ENCODE data around the gene EML4. TPM values are rescaled to one million over a fixed set of nuclear protein-coding genes. Genes with fewer than 3 reads are reported as not detected.

The EML4 gene
- total and polyA plus RNA-seq, 2 donors (not counting 1 experiment from before 2014, with no cell fraction given): 49.4 to 134 TPM

GRCh38 chr2:42239811-42240210, 70.7 kb downstream of the EML4 start:
- Histone ChIP-seq H3K9me3 (ENCODE audit: control extremely low read depth in 1 of 3, control insufficient read depth in 2 of 3, insufficient read depth in 1 of 3, low read length in 2 of 3) (no peaks in the 10 kb centered on the region), H3K9ac (ENCODE audit: low read length) (no peak overlapping the region), H4K20me1 (ENCODE audit: control insufficient read depth, insufficient read depth, low read length, poor library complexity, severe bottlenecking) (peaks cover 84% of the 10 kb centered on the region), H3K4me2 (replicated peaks; ENCODE audit: low read depth, low read length, poor library complexity, severe bottlenecking) (no peak overlapping the region), H3K27me3 (replicated peaks in 1 of 4; ENCODE audit: control extremely low read depth in 1 of 4, control insufficient read depth in 3 of 4, insufficient read depth in 4 of 4, low read length in 3 of 4) (no peaks in the 10 kb centered on the region), H2AFZ (ENCODE audit: insufficient read depth, low read depth, low read length, poor library complexity, severe bottlenecking) (no peak overlapping the region), H3K4me1 (ENCODE audit: control insufficient read depth in 2 of 2, insufficient read depth in 2 of 2, low read length in 2 of 2) (peaks cover 26 to 27% of the 10 kb centered on the region in 2 donors), H3K36me3 (replicated peaks in 1 of 2; ENCODE audit: control extremely low read depth in 1 of 2, control insufficient read depth in 1 of 2, extremely low read depth in 1 of 2, insufficient read depth in 2 of 2, low read length in 1 of 2) (peaks cover 0 to 2% of the 10 kb centered on the region in 2 experiments), H3K79me2 (ENCODE audit: control insufficient read depth, insufficient read depth, low read length) (peaks cover 95% of the 10 kb centered on the region), H3K27ac (ENCODE audit: low read length in 2 of 2) (peak overlapping the region in 1 of 2 donors; percentile 20), H3K4me3 (ENCODE audit: control extremely low read depth in 1 of 5, extremely low read depth in 1 of 5, insufficient read depth in 1 of 5, low read depth in 2 of 5, low read length in 4 of 5) (no peak overlapping the region)
- Mint-ChIP-seq H3K27me3 (no peaks in the 10 kb centered on the region), H3K4me3 (no peak overlapping the region), H3K4me1 (peaks cover 71% of the 10 kb centered on the region), H3K27ac (no peak overlapping the region), H3K9me3 (ENCODE audit: insufficient read depth) (no peaks in the 10 kb centered on the region)
- no peak for DNase-seq
- intact Hi-C loops (cut with micrococcal nuclease): loop anchor here (5.0 kb wide), 1 partner anchor 43 kb away; no protein-coding TSS in a partner anchor
- no peak for TF ChIP-seq EZH2 (IDR thresholded peaks at IDR 0.05; ENCODE audit: borderline replicate concordance, insufficient read depth, low read depth, low read length, poor library complexity, severe bottlenecking)
- TF ChIP-seq CTCF (IDR thresholded peaks at IDR 0.05): no peak
- no peak for ATAC-seq (ENCODE audit: low read depth)
- ChIA-PET CTCF (interaction anchor here (0.9 to 5.7 kb wide), 8 partner anchors 10 to 370 kb away, joined by 3 to 81 read pairs (median 4); no protein-coding TSS in a partner anchor), POLR2A (no interaction called here)
- WGBS (ENCODE audit: insufficient coverage): 40% methylated on average over 1 of the region's 1 CpG

- Mint-ChIP-seq H3K27ac (peak overlapping the region; percentile 1), H3K4me3 (no peak overlapping the region), H3K27me3 (no peaks in the 10 kb centered on the region), H3K4me1 (peaks cover 59% of the 10 kb centered on the region), H3K9me3 (ENCODE audit: insufficient read depth) (no peaks in the 10 kb centered on the region)
- ATAC-seq (ENCODE audit: low read depth) (no peak), DNase-seq (no peak)
- no peaks in the 10 kb centered on the region for H3K27me3 ChIP-seq (replicated peaks in 1 of 4; ENCODE audit: control extremely low read depth in 1 of 4, control insufficient read depth in 3 of 4, insufficient read depth in 4 of 4, low read length in 3 of 4)
- H4K20me1 ChIP-seq (ENCODE audit: control insufficient read depth, insufficient read depth, low read length, poor library complexity, severe bottlenecking): peaks cover 78% of the 10 kb centered on the region
- intact Hi-C loops (cut with micrococcal nuclease): no loop called here
- no peak overlapping the region for H3K27ac ChIP-seq (ENCODE audit: low read length in 2 of 2)
- H3K4me3 ChIP-seq (ENCODE audit: control extremely low read depth in 1 of 5, extremely low read depth in 1 of 5, insufficient read depth in 1 of 5, low read depth in 2 of 5, low read length in 4 of 5): no peak overlapping the region
- no peak overlapping the region for H3K4me2 ChIP-seq (replicated peaks; ENCODE audit: low read depth, low read length, poor library complexity, severe bottlenecking)
- peaks cover 0 to 12% of the 10 kb centered on the region in 2 experiments for H3K36me3 ChIP-seq (replicated peaks in 1 of 2; ENCODE audit: control extremely low read depth in 1 of 2, control insufficient read depth in 1 of 2, extremely low read depth in 1 of 2, insufficient read depth in 2 of 2, low read length in 1 of 2)
- ChIA-PET POLR2A (interaction anchor here (0.6 kb wide), 1 partner anchor 14 kb away, joined by 6 read pairs; no protein-coding TSS in a partner anchor), CTCF (interaction anchor here (0.8 to 5.7 kb wide), 5 partner anchors 34 to 369 kb away, joined by 3 to 81 read pairs (median 18); no protein-coding TSS in a partner anchor)
- H3K9ac ChIP-seq (ENCODE audit: low read length): no peak overlapping the region
- no peak overlapping the region for H2AFZ ChIP-seq (ENCODE audit: insufficient read depth, low read depth, low read length, poor library complexity, severe bottlenecking)
- 100% methylated on average over 2 of the region's 4 CpGs for WGBS (ENCODE audit: insufficient coverage)
- H3K79me2 ChIP-seq (ENCODE audit: control insufficient read depth, insufficient read depth, low read length): peaks cover 78% of the 10 kb centered on the region
- no peaks in the 10 kb centered on the region for H3K9me3 ChIP-seq (ENCODE audit: control extremely low read depth in 1 of 3, control insufficient read depth in 2 of 3, insufficient read depth in 1 of 3, low read length in 2 of 3)
- peaks cover 26 to 27% of the 10 kb centered on the region in 2 donors for H3K4me1 ChIP-seq (ENCODE audit: control insufficient read depth in 2 of 2, insufficient read depth in 2 of 2, low read length in 2 of 2)
- TF ChIP-seq EZH2 (IDR thresholded peaks at IDR 0.05; ENCODE audit: borderline replicate concordance, insufficient read depth, low read depth, low read length, poor library complexity, severe bottlenecking) (no peak), CTCF (IDR thresholded peaks at IDR 0.05) (no peak)
Observed at GRCh38 chr2:42241517-42241916, 72.4 kb downstream of the EML4 start.
